ENCODE data around the gene GSK3B. TPM values are rescaled to one million over a fixed set of nuclear protein-coding genes. Genes with fewer than 3 reads are reported as not detected.

The GSK3B gene
- total and polyA plus RNA-seq, 2 donors (not counting 1 experiment from before 2014, with no cell fraction given) = 12.3 to 33.3 TPM

GRCh38 chr3:119912220-119912619 is 182.0 kb downstream of the GSK3B start:
- ATAC-seq (ENCODE audit: low read depth) (no peak), DNase-seq (no peak)
- TF ChIP-seq CTCF (IDR thresholded peaks at IDR 0.05) = no peak
- no peak for TF ChIP-seq EZH2 (IDR thresholded peaks at IDR 0.05; ENCODE audit: borderline replicate concordance, insufficient read depth, low read depth, low read length, poor library complexity, severe bottlenecking)
- Histone ChIP-seq H3K9me3 (ENCODE audit: control extremely low read depth in 1 of 3, control insufficient read depth in 2 of 3, insufficient read depth in 1 of 3, low read length in 2 of 3) (no peaks in the 10 kb centered on the region), H4K20me1 (ENCODE audit: control insufficient read depth, insufficient read depth, low read length, poor library complexity, severe bottlenecking) (peaks cover 9% of the 10 kb centered on the region), H3K9ac (ENCODE audit: low read length) (no peak overlapping the region), H3K79me2 (ENCODE audit: control insufficient read depth, insufficient read depth, low read length) (no peaks in the 10 kb centered on the region), H3K27ac (ENCODE audit: low read length in 2 of 2) (no peak overlapping the region), H2AFZ (ENCODE audit: insufficient read depth, low read depth, low read length, poor library complexity, severe bottlenecking) (no peak overlapping the region), H3K4me2 (replicated peaks; ENCODE audit: low read depth, low read length, poor library complexity, severe bottlenecking) (no peak overlapping the region), H3K4me1 (ENCODE audit: control insufficient read depth in 2 of 2, insufficient read depth in 2 of 2, low read length in 2 of 2) (no peaks in the 10 kb centered on the region), H3K36me3 (replicated peaks in 1 of 2; ENCODE audit: control extremely low read depth in 1 of 2, control insufficient read depth in 1 of 2, extremely low read depth in 1 of 2, insufficient read depth in 2 of 2, low read length in 1 of 2) (peaks cover 1 to 35% of the 10 kb centered on the region in 2 experiments), H3K4me3 (ENCODE audit: control extremely low read depth in 1 of 5, extremely low read depth in 1 of 5, insufficient read depth in 1 of 5, low read depth in 2 of 5, low read length in 4 of 5) (no peak overlapping the region), H3K27me3 (replicated peaks in 1 of 4; ENCODE audit: control extremely low read depth in 1 of 4, control insufficient read depth in 3 of 4, insufficient read depth in 4 of 4, low read length in 3 of 4) (no peaks in the 10 kb centered on the region)
- POLR2A ChIA-PET = no interaction called here
- H3K9me3 Mint-ChIP-seq (ENCODE audit: insufficient read depth) = no peaks in the 10 kb centered on the region
- H3K4me3 Mint-ChIP-seq = no peak overlapping the region
- no peak overlapping the region for H3K27ac Mint-ChIP-seq
- CTCF ChIA-PET = interaction anchor here (1.0 kb wide), 1 partner anchor 237 kb away, joined by 3 read pairs; no protein-coding TSS in a partner anchor
- no CpG with 5 or more reads among the region's 2 CpGs for WGBS (ENCODE audit: insufficient coverage)
- intact Hi-C loops (cut with micrococcal nuclease) = no loop called here
- no peaks in the 10 kb centered on the region for H3K4me1 Mint-ChIP-seq
- H3K27me3 Mint-ChIP-seq = no peaks in the 10 kb centered on the region

GRCh38 chr3:119911748-119912147 is 182.5 kb downstream of the GSK3B start:
- Histone ChIP-seq H4K20me1 (ENCODE audit: control insufficient read depth, insufficient read depth, low read length, poor library complexity, severe bottlenecking) (peaks cover 7% of the 10 kb centered on the region), H3K27ac (ENCODE audit: low read length in 2 of 2) (no peak overlapping the region), H3K79me2 (ENCODE audit: control insufficient read depth, insufficient read depth, low read length) (no peaks in the 10 kb centered on the region), H3K9me3 (ENCODE audit: control extremely low read depth in 1 of 3, control insufficient read depth in 2 of 3, insufficient read depth in 1 of 3, low read length in 2 of 3) (no peaks in the 10 kb centered on the region), H3K36me3 (replicated peaks in 1 of 2; ENCODE audit: control extremely low read depth in 1 of 2, control insufficient read depth in 1 of 2, extremely low read depth in 1 of 2, insufficient read depth in 2 of 2, low read length in 1 of 2) (peaks cover 1 to 35% of the 10 kb centered on the region in 2 experiments), H3K4me1 (ENCODE audit: control insufficient read depth in 2 of 2, insufficient read depth in 2 of 2, low read length in 2 of 2) (no peaks in the 10 kb centered on the region), H3K4me2 (replicated peaks; ENCODE audit: low read depth, low read length, poor library complexity, severe bottlenecking) (no peak overlapping the region), H3K9ac (ENCODE audit: low read length) (no peak overlapping the region), H3K4me3 (ENCODE audit: control extremely low read depth in 1 of 5, extremely low read depth in 1 of 5, insufficient read depth in 1 of 5, low read depth in 2 of 5, low read length in 4 of 5) (no peak overlapping the region), H3K27me3 (replicated peaks in 1 of 4; ENCODE audit: control extremely low read depth in 1 of 4, control insufficient read depth in 3 of 4, insufficient read depth in 4 of 4, low read length in 3 of 4) (no peaks in the 10 kb centered on the region), H2AFZ (ENCODE audit: insufficient read depth, low read depth, low read length, poor library complexity, severe bottlenecking) (no peak overlapping the region)
- ChIA-PET CTCF (interaction anchor here (0.6 kb wide), 1 partner anchor 226 kb away, joined by 3 read pairs; no protein-coding TSS in a partner anchor), POLR2A (no interaction called here)
- H3K27me3 Mint-ChIP-seq = no peaks in the 10 kb centered on the region
- H3K4me3 Mint-ChIP-seq = no peak overlapping the region
- H3K4me1 Mint-ChIP-seq = no peaks in the 10 kb centered on the region
- intact Hi-C loops (cut with micrococcal nuclease) = no loop called here
- ATAC-seq (ENCODE audit: low read depth) = no peak
- no CpG with 5 or more reads among the region's 1 CpG for WGBS (ENCODE audit: insufficient coverage)
- no peak for DNase-seq
- no peaks in the 10 kb centered on the region for H3K9me3 Mint-ChIP-seq (ENCODE audit: insufficient read depth)
- TF ChIP-seq EZH2 (IDR thresholded peaks at IDR 0.05; ENCODE audit: borderline replicate concordance, insufficient read depth, low read depth, low read length, poor library complexity, severe bottlenecking) (no peak), CTCF (IDR thresholded peaks at IDR 0.05) (no peak)
- no peak overlapping the region for H3K27ac Mint-ChIP-seq

All from B cell (primary cell).